Fibroblast of villous mesenchyme (primary cell): ENCODE measurements around the gene TTC27. TPM values are rescaled to one million over a fixed set of nuclear protein-coding genes. Genes with fewer than 3 reads are reported as not detected.

ENCODE experiments used
- DNase-seq: peaks from one replicate; pipeline ENCODE4 v3.0.0-alpha.2; 2010; ENCODE audit warnings: low read depth
- H3K4me3 ChIP-seq: 2 replicates; pipeline ENCODE4 v1.5.1; 2011; ENCODE audit warnings: low read depth, mild to moderate bottlenecking, low read length
- total RNA-seq: library from RNA; depleted of rRNA; stranded (reverse); fragments of >200 nt; gene quantifications from 2 replicates; pipeline ENCODE4 v1.2.3, GENCODE V29; 2012
- TF ChIP-seq, protein P1 (sequence below): IDR thresholded peaks from 2 replicates; pipeline ENCODE4 v1.5.1; 2012; ENCODE audit warnings: low read depth, mild to moderate bottlenecking, low read length; ENCODE audit not compliant: insufficient read depth

Gene TTC27
- total RNA-seq, 1 donor, result 32.4 TPM

DNA sequence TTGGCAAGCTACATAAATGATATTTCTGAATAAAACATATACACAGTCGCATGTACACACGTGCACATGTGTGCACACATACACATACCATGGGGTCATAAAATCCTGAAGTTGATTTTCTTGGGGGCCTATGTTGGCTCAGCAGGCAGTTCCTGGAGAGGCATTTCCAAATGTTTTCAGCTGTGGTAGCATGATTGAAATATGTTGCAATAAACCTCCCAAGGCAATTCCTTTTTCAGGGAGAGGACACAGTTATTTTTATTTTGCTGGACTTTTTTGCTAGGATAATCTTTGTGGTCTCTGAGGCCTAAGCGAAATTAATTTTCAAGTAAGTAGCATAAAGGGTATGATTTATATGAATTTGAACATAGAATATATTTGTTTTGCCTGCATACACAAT lies 192.2 kb downstream of the TTC27 start:
- TF ChIP-seq, protein P1, sequence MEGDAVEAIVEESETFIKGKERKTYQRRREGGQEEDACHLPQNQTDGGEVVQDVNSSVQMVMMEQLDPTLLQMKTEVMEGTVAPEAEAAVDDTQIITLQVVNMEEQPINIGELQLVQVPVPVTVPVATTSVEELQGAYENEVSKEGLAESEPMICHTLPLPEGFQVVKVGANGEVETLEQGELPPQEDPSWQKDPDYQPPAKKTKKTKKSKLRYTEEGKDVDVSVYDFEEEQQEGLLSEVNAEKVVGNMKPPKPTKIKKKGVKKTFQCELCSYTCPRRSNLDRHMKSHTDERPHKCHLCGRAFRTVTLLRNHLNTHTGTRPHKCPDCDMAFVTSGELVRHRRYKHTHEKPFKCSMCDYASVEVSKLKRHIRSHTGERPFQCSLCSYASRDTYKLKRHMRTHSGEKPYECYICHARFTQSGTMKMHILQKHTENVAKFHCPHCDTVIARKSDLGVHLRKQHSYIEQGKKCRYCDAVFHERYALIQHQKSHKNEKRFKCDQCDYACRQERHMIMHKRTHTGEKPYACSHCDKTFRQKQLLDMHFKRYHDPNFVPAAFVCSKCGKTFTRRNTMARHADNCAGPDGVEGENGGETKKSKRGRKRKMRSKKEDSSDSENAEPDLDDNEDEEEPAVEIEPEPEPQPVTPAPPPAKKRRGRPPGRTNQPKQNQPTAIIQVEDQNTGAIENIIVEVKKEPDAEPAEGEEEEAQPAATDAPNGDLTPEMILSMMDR, result no peak
- DNase-seq, result no peak
- H3K4me3 ChIP-seq, result no peak overlapping the region

DNA sequence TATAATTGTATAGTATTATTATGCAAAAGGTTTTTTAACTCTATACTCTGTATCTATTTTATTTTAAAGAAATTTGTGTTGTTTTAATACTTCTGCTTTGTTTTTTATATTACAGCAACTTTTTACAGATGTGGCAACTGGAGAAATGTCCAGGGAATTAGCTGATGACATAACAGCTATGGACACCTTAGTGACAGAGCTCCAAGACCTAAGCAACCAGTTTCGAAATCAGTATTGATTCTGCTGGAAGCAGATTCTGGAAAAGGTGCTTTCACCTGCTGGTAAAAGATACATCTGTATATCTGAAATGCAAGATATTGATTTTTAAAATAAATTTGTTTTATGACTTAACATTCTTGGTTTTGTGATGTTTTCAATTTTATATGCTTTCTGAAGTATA lies 192.9 kb downstream of the TTC27 start:
- TF ChIP-seq, protein P1, result no peak
- H3K4me3 ChIP-seq, result no peak overlapping the region
- DNase-seq, result no peak

DNA sequence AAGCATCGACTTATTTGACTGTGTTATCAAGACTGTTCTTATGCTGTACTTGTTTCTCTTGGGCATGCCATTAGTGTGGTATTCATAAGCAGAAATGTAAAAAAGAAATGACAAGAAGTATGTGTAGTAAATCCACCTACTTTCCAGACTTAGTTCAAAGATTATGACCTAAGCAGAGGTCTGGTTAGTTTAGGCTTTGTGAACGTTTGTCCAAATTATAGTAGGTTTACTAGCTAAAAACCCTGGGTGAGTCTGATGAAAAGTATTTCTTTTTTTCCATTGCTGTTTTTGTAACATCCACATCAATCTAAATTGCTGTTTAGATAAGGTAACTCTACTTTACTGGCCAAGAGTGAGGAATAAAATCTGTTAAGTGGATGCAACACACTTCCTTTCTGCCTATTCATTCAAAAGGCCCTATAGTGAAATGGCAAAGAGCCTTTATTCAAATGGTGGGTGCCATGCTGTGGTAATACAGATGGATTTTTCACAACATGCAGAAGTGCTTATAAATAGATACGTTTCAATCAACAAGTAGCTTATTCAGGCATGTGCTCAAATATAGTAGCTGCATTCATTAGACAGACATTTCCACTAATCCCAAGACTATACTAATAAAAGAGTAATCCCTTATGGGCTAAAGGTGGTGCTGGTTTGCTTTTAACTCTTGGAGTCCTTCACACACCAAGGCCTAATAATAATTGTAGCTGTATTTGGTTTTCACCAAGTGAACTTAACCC lies 196.4 kb downstream of the TTC27 start:
- DNase-seq, result peak; percentile 30
- TF ChIP-seq, protein P1, result no peak
- no peak overlapping the region for H3K4me3 ChIP-seq

DNA sequence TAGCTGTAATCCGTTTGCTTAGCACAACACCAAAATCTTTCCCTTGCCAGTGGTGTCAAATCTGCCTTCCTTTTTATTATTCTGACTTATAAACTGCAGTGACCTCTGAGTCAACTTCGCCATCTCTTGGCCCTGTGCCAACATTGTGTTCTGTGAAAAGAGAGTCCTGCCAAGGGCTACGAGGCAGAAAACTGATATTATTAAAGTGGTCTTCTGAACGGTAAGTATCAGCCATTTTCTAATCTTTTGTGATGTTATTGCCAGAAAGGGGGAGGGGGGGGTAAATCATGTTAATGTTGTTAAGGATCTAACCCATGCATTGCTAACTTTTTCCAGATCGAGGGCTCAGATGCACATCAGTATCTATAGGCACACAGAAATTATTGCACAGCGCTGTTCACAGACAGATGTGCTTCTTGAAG lies 197.5 kb downstream of the TTC27 start:
- no peak overlapping the region for H3K4me3 ChIP-seq
- TF ChIP-seq, protein P1, result no peak
- DNase-seq, result peak; percentile 42

DNA sequence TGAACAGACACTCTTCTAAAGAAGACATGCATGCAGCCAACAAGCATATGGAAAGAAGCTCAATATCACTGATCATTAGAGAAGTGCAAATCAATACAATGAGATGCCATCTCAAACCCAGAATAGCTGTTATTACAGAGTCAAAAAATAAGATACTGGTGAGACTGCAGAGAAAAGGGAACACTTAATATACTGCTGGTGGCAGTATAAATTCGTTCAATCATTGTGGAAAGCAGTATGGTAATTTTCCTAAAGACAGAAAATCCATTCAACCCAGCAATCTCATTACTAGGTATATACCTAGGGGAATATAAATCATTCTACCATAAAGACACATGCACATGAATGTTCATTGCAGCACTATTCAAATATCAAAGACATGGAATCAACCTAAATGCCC lies 202.3 kb downstream of the TTC27 start:
- no peak for DNase-seq
- TF ChIP-seq, protein P1, result no peak
- H3K4me3 ChIP-seq, result no peak overlapping the region

DNA sequence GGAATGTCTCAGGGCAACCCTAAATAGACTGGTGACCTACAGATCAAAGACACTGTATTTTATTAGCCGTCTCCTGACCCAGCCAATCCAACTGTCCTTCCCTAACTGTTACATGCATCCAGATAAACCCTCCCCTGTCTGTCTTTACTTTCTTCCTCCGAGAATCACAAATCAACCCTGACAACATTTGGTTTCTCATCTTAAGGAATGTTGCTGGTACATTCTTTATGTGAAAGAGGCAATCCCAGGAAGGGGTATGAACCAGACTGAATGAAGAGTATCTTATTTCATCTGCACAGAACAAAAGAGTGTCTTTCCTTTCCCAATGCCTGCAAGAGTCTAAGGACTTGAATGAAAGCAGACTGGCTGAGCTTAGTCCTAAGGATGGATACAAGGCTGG lies 205.0 kb downstream of the TTC27 start:
- TF ChIP-seq, protein P1, result no peak
- H3K4me3 ChIP-seq, result no peak overlapping the region
- DNase-seq, result peak; percentile 33

DNA sequence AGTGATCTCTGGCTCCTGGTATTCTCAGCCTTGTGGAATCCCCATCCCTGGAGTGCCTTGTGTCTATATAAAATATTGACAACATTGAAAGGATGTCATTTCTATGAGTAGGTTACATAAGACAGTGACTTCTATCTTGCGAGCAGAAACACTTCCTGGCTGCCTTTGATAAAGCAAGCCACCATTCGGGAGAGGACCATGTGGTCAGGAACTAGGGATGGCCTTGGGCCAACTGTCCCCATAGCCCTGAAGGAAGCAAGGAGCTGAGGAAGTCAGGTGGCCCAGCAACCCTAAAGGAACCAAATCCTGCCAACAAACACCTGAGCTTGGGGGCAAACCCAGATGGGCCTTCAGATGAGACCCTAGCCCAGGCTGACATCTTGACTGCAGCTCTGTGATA lies 205.9 kb downstream of the TTC27 start:
- H3K4me3 ChIP-seq, result no peak overlapping the region
- TF ChIP-seq, protein P1, result no peak
- DNase-seq, result no peak
